Subcutaneous abdominal adipose tissue (tissue), 5 donors: ENCODE measurements around the gene FAM193A.
"Not testable (repeated sequence)": the region's sequence is repeated elsewhere in the genome, so short reads cannot be mapped to it uniquely, and the experiment has no call there.

Experiments used
- H3K27ac ChIP-seq: one replicate; pipeline ENCODE4 v1.7.0; 2013; ENCODE audit warnings: low read depth, mild to moderate bottlenecking, inconsistent platforms, low read length, moderate library complexity
- H3K27me3 ChIP-seq, 5 donors: one replicate each; pipeline ENCODE4 v1.7.0; 2013; ENCODE audit warnings: low read length in 5 of 5, inconsistent platforms in 1 of 5; ENCODE audit not compliant: control insufficient read depth in 5 of 5, insufficient read depth in 4 of 5
- H3K36me3 ChIP-seq, 5 donors: one replicate each; pipeline ENCODE4 v1.7.0; 2013; ENCODE audit warnings: low read length in 5 of 5; ENCODE audit not compliant: control insufficient read depth in 5 of 5, insufficient read depth in 5 of 5
- H3K4me1 ChIP-seq, 5 donors: one replicate each; pipeline ENCODE4 v1.7.0; 2013; ENCODE audit warnings: low read length in 5 of 5, mild to moderate bottlenecking in 3 of 5, moderate library complexity in 1 of 5; ENCODE audit not compliant: control insufficient read depth in 5 of 5, insufficient read depth in 5 of 5
- H3K4me3 ChIP-seq, 5 donors: one replicate each; pipeline ENCODE4 v1.7.0; 2013; ENCODE audit warnings: low read length in 5 of 5, low read depth in 1 of 5
- H3K9ac ChIP-seq, 5 donors: one replicate each; pipeline ENCODE4 v1.7.0; 2013; ENCODE audit warnings: low read length in 5 of 5, mild to moderate bottlenecking in 4 of 5, moderate library complexity in 3 of 5
- H3K9me3 ChIP-seq, 5 donors: one replicate each; pipeline ENCODE4 v1.7.0; 2013; ENCODE audit warnings: low read length in 5 of 5; ENCODE audit not compliant: control insufficient read depth in 5 of 5
- donor health status: healthy.
- donor health status: healthy.
- donor health status: healthy.
- donor health status: healthy.
- donor health status: healthy.

Gene FAM193A

GRCh38 chr4:2546286-2546823, 9.9 kb downstream of the FAM193A start:
- no peaks in the 10 kb centered on the region for H3K27me3 ChIP-seq
- H3K36me3 ChIP-seq = peaks cover 0 to 4% (median 0%) of the 10 kb centered on the region in 5 donors
- H3K27ac ChIP-seq = no peak overlapping the region
- H3K4me3 ChIP-seq = no peak overlapping the region
- peaks cover 0 to 5% (median 3%) of the 10 kb centered on the region in 5 donors for H3K4me1 ChIP-seq
- H3K9ac ChIP-seq = no peak overlapping the region
- H3K9me3 ChIP-seq = no peaks in the 10 kb centered on the region

GRCh38 chr4:2546961-2547691, 10.7 kb downstream of the FAM193A start:
- not testable (repeated sequence) for H3K4me1 ChIP-seq, H3K27me3 ChIP-seq, H3K4me3 ChIP-seq, H3K36me3 ChIP-seq, H3K9me3 ChIP-seq, H3K27ac ChIP-seq, H3K9ac ChIP-seq

DNA sequence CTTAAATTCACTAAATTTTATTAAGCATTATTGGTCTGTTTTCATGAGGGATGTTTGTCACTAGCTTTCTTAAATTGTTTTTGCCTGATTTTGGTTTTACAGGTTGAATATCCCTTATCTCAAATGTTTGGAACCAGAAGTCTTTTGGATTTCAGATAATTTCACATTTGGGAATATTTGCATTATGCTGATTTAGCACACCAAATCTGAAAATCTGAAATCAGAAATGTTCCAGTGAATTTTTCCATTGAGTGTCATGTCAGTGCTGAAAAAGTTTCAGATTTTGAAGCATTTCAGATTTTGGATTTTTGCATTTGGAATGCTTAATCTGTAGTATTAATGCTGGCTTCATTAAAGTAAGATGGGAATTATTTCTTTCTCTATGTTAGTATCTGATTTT, 14.7 kb downstream of the FAM193A start:
- Histone ChIP-seq H3K4me1 (peaks cover 0 to 5% (median 3%) of the 10 kb centered on the region in 5 donors), H3K9me3 (no peaks in the 10 kb centered on the region), H3K9ac (no peak overlapping the region), H3K4me3 (no peak overlapping the region), H3K27ac (no peak overlapping the region), H3K27me3 (no peaks in the 10 kb centered on the region), H3K36me3 (no peaks in the 10 kb centered on the region)

- H3K36me3 ChIP-seq = no peaks in the 10 kb centered on the region
- H3K4me3 ChIP-seq = no peak overlapping the region
- H3K27ac ChIP-seq = no peak overlapping the region
- peaks cover 0 to 7% (median 1%) of the 10 kb centered on the region in 5 donors for H3K4me1 ChIP-seq
- H3K9ac ChIP-seq = no peak overlapping the region
- no peaks in the 10 kb centered on the region for H3K27me3 ChIP-seq
- no peaks in the 10 kb centered on the region for H3K9me3 ChIP-seq
Observed at GRCh38 chr4:2552806-2553205, 16.4 kb downstream of the FAM193A start.

- no peak overlapping the region for H3K4me3 ChIP-seq
- no peaks in the 10 kb centered on the region for H3K9me3 ChIP-seq
- peaks cover 0 to 3% (median 0%) of the 10 kb centered on the region in 5 donors for H3K36me3 ChIP-seq
- no peaks in the 10 kb centered on the region for H3K27me3 ChIP-seq
- H3K27ac ChIP-seq = no peak overlapping the region
- H3K4me1 ChIP-seq = peaks cover 0 to 19% (median 5%) of the 10 kb centered on the region in 5 donors
- H3K9ac ChIP-seq = no peak overlapping the region
Observed at GRCh38 chr4:2558301-2558700, 21.9 kb downstream of the FAM193A start.

- H3K36me3 ChIP-seq = peaks cover 0 to 3% (median 0%) of the 10 kb centered on the region in 5 donors
- no peak overlapping the region for H3K9ac ChIP-seq
- H3K27me3 ChIP-seq = no peaks in the 10 kb centered on the region
- no peak overlapping the region for H3K4me3 ChIP-seq
- no peak overlapping the region for H3K27ac ChIP-seq
- H3K9me3 ChIP-seq = no peaks in the 10 kb centered on the region
- H3K4me1 ChIP-seq = peaks cover 0 to 19% (median 5%) of the 10 kb centered on the region in 5 donors
Observed at GRCh38 chr4:2560167-2560566, 23.7 kb downstream of the FAM193A start.

GRCh38 chr4:2565533-2565932, 29.1 kb downstream of the FAM193A start:
- H3K9me3 ChIP-seq = no peaks in the 10 kb centered on the region
- H3K4me3 ChIP-seq = no peak overlapping the region
- peaks cover 0 to 8% (median 6%) of the 10 kb centered on the region in 5 donors for H3K36me3 ChIP-seq
- H3K27ac ChIP-seq = no peak overlapping the region
- H3K27me3 ChIP-seq = no peaks in the 10 kb centered on the region
- peaks cover 0 to 10% (median 4%) of the 10 kb centered on the region in 5 donors for H3K4me1 ChIP-seq
- H3K9ac ChIP-seq = no peak overlapping the region

GRCh38 chr4:2570036-2570435, 33.6 kb downstream of the FAM193A start:
- no peaks in the 10 kb centered on the region for H3K27me3 ChIP-seq
- H3K9ac ChIP-seq = no peak overlapping the region
- peaks cover 0 to 32% (median 21%) of the 10 kb centered on the region in 5 donors for H3K4me1 ChIP-seq
- H3K27ac ChIP-seq = peak overlapping the region; percentile 13
- H3K4me3 ChIP-seq = no peak overlapping the region
- H3K9me3 ChIP-seq = no peaks in the 10 kb centered on the region
- peaks cover 0 to 8% (median 6%) of the 10 kb centered on the region in 5 donors for H3K36me3 ChIP-seq

DNA sequence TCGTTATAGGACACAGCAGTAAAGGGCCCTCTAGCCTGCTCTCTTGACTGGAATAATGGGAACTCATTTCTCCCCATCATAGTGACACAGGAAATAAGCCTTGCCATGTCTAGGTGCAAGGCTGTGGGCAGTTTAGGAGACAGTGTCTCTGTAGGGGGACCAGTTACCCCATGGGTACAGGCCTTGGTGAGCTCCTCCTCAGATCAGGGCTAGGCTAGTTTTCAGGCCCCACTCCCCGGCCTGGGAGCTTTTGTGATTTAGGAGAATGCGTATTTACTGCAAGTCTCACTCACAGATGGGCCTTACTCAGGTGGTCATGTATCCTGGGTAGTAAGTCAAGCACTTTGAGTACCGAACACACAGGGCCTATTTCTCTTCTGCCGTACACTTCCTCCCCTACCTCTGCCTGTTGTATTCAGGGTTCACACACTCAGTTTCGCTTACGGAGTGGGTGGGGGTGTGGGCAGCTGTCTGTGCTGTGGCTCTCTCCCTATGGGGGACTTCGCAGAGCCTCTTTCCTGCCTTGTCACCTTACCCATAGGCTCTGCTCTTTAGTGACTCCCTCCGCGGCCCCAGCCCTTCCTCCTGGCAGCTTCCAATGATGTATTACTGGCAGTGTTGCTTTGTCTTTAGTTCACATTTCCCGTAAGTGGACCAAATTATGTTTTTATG, 34.2 kb downstream of the FAM193A start:
- Histone ChIP-seq H3K4me1 (peaks cover 0 to 33% (median 21%) of the 10 kb centered on the region in 5 donors), H3K27me3 (no peaks in the 10 kb centered on the region), H3K9ac (peak overlapping the region in 1 of 5 donors; percentile 24), H3K36me3 (peaks cover 0 to 8% (median 2%) of the 10 kb centered on the region in 5 donors), H3K27ac (peak overlapping the region; percentile 13), H3K4me3 (peak overlapping the region in 2 of 5 donors; percentile 8 to 24), H3K9me3 (no peaks in the 10 kb centered on the region)

DNA sequence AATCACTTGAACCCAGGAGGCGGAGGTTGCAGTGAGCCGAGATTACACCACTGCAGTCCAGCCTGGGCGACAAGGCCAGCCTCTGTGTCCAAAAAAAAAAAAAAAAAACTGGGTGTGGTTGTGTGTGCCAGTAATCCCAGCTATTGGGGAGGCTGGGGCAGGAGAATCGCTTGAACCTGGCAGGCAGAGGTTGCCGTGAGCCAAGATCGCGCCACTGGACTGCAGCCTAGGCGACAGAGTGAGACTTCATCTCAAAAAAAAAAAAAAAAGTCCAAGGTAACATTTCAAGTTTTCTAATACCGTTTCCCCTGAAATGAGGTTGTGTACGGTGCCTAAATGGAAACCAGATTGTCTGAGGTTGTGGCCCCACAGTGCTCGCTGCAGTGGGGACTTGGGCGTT, 35.6 kb downstream of the FAM193A start:
- H3K36me3 ChIP-seq = peaks cover 0 to 9% (median 3%) of the 10 kb centered on the region in 5 donors
- no peaks in the 10 kb centered on the region for H3K9me3 ChIP-seq
- no peaks in the 10 kb centered on the region for H3K27me3 ChIP-seq
- H3K27ac ChIP-seq = no peak overlapping the region
- H3K4me1 ChIP-seq = peaks cover 0 to 33% (median 21%) of the 10 kb centered on the region in 5 donors
- no peak overlapping the region for H3K4me3 ChIP-seq
- H3K9ac ChIP-seq = no peak overlapping the region
